Stimulated activated CD8-positive, alpha-beta memory T cell treated with anti-CD3 and anti-CD28 coated beads, Interleukin-7, amount 100 ng/mL, for 24 hours (primary cell): ENCODE measurements around the gene KIF2C.
"Not testable (repeated sequence)": the region's sequence is repeated elsewhere in the genome, so short reads cannot be mapped to it uniquely, and the experiment has no call there.

Source experiments
- DNase-seq: peaks from one replicate; pipeline ENCODE4 v3.0.0-alpha.2; 2020; ENCODE audit warnings: low read depth

The KIF2C gene

DNA sequence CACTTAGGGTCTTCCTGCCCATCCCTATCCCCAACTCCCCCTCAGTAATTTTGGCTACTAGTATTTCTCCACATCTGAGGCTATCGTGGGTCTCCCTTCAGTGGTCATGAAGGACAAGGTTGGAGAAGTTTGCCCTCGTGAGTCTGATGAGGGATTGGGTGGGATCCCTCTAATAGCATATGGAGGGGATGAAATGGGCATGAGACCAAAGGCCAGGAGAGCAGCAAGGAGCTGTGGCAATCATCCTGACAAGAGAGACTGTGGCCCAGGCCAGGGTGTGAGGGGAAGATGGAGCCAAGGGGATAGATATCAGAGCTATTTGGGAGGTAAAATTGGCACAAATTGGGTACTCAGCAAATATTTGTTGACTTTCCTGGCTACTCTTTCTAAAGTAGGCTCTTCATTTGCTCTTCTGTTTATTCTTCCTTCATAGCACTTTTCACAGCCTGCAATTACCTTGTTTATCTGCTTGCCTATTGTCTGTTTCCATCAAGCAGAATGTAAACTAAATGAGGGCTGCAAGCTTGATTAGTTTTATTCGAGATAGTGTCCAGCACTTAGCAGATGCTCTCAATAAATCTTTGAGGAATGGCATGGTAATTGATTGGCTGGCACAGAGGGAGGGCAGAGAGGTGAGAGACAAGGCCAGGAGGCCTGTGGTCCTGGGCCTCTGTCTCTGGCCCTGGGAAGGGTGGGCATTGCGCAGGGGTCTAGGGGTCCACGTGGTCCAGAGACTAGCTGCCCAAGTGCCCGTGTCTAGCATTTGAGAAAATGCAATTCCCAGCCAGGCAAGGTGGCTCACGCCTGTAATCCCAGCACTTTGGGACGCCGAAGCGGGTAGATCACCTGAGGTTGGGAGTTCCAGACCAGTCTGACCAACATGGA, 59.1 kb downstream of the KIF2C start:
- DNase-seq: no peak

DNA sequence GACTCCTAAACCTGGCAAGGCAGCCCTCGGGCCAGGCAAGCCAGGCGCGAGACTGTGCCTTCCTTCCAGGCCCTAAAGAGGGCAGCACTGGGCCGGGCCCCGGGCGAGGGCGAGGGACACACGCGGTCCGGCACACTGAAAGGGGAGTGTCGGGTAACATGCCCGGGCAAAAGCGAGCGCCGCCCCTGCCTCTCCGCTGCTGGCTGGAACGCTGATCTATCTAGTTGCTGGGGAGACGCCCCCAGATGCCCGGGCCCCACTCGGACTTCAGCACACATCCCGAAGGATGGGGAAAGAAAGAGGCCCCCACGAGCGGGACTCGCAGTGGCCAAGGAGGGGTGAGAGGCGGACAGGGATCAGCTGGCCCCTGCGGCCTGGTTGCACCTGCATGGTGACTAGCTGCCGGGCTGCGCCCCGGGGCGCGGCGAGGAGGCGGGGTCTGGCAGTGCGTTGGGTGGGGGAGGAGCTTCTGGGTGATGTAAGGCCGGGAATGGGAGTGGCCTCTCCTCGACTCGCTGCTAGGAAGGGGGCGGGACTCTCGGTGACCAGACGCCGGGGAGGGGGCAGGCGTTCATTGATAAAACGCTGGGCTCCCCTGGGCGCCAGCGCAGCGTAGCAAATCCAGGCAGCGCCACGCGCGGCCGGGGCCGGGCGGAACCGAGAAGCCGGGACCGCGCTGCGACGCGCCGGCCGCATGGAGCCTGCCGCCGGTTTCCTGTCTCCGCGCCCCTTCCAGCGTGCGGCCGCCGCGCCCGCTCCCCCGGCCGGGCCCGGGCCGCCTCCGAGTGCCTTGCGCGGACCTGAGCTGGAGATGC, 60.3 kb downstream of the KIF2C start, which contains the start of gene PLK3:
TSS of gene PLK3 (plus strand) at position 608 of the 815 bp plus-strand sequence. CDS start at position 695, 87 bp downstream.
- DNase-seq: peak; percentile 95

GRCh38 chr1:44801491-44802305, 62.1 kb downstream of the KIF2C start:
- no peak for DNase-seq

DNA sequence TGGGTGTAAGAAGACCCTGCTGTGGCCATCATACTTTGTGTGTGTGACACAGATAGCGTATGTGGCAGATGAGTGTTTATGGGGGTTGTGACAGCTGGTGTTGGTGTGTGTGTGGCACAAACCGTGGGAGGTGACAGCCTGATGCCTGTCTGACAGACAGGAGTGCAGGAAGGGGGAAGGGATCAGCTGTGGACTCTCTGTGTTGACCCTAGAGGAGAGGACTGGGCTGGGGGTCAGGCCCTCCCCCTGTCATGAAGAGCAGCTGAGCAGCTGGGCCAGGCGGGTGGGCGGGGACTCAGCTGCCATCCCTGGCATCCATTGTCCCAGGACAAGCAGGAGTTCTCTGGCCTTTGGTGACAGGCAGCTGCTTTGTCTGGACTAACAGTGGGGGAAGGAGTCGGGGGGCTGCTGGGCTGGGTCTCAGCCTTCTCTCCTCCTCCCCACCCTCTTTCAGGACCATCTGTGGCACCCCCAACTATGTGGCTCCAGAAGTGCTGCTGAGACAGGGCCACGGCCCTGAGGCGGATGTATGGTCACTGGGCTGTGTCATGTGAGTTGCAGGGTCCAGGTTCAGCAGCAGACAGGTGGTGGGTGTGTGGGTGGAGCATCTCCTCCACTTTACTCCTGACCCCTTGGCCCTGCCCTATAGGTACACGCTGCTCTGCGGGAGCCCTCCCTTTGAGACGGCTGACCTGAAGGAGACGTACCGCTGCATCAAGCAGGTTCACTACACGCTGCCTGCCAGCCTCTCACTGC, 62.8 kb downstream of the KIF2C start:
- DNase-seq: no peak

GRCh38 chr1:44803062-44803311, 63.4 kb downstream of the KIF2C start:
- no peak for DNase-seq

- DNase-seq: no peak
Observed at GRCh38 chr1:44803312-44804095, 63.9 kb downstream of the KIF2C start.

- no peak for DNase-seq
Observed at GRCh38 chr1:44805311-44806024, 65.8 kb downstream of the KIF2C start.

DNA sequence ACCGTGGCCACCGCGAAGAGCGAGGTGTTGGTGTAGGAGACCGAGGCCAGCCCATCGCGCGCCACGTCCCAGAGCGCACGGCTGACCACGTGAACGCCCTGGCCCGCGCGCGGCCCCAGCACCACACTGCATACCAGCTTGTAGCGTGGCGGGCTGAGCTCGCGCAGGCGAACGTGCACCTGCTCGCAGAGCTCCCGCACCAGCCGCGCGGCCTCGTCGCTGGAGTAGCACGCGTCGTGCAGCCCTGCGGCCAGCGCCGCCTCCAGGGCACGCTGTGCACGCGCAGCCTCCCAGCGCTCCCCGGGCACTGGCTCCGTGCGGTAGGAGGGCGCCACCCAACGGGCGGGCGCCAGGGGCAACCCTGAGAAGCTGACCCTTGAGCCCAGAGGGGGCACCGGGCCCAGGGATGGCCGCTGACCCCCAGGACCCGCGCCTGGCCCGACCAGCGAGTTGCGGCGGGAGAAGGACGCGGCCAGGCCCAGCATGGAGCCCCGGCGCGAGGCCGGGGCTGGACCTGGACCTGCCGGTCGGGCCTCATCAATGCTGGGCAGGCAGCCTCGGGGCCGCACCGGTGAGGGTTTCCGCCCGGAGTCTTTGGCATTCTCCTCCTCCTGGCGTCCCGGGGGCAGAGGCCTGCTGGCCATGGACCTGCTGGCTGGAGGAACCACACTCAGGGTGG, 66.5 kb downstream of the KIF2C start:
- no peak for DNase-seq

- no peak for DNase-seq
Observed at GRCh38 chr1:44806704-44807363, 67.2 kb downstream of the KIF2C start, which contains the start of gene DYNLT4. DYNLT4 (minus strand) TSS chr1:44807351; CDS start chr1:44806668, 683 bp downstream.

DNA sequence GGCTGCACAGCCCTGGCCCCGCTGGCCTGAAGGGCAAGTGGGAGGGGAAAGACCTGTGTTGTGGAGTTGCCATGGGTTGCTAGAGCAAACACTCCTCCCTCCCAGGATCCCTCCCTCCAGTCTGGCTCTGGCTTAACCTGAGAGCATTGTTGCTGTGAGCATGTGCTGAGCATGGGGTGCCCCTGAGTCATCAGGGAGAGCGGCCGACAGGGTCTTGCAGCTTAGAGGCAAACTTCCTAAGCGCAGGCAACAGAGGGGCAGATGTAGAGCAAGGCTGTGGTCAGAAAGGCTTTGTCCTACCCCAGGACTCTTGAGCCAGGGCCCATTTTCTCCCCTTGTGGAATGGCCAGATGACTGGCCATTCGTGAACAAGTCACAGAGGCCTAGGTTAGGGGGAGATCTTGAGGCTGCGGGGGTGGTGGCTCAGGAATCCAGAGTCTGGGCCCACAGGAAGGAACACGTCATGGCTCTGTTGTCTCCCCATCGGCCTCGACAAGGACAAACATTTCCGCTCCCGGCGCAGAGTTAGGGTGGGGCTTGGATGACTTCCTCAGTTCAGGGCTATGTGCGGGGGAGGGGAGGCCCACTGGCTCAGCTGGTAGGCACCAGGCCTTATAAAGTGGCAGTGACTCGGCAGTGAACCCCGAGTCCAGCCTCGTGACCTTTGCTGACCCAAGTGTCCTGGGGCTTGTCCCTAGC, 67.9 kb downstream of the KIF2C start:
- DNase-seq: peak; percentile 75

- DNase-seq: no peak
Observed at GRCh38 chr1:44808063-44808937, 68.7 kb downstream of the KIF2C start, which contains the start of gene BTBD19. BTBD19 (plus strand) TSS chr1:44808523; CDS start chr1:44808821, 298 bp downstream.

GRCh38 chr1:44808938-44809917, 69.6 kb downstream of the KIF2C start:
- peak; percentile 68 for DNase-seq

- DNase-seq: no peak
Observed at GRCh38 chr1:44810101-44810761, 70.6 kb downstream of the KIF2C start.

GRCh38 chr1:44810762-44811105, 71.1 kb downstream of the KIF2C start:
- not testable (repeated sequence) for DNase-seq

DNA sequence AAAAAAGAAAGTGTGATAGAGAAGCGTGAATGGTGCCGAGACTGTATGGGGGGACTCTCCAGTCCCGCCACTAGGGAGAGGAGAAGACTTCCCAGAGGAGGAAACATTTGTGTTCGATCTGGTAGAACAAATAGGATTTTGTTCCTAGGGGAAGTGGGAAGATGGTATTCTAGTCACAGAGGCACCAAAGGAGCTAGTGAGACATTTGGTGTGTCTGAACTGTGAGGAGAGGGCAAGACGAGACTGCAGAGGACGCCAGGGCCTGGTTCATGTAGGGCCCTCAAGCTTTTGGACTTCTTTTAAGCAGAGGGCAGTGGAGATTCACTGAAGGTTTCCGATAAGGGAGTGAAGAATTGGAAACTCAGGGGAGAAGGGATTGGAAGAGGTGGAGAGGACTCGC, 71.6 kb downstream of the KIF2C start:
- no peak for DNase-seq
